Lower leg skin (tissue), 3 donors: ENCODE results near the gene ATR.
"Not testable (repeated sequence)": the region's sequence is repeated elsewhere in the genome, so short reads cannot be mapped to it uniquely, and the experiment has no call there.

Experiments used
- CTCF ChIP-seq, 3 donors: fragments of 450-650 bp; IDR thresholded peaks; one replicate each; pipeline ENCODE4 v1.5.1; 2016; ENCODE audit warnings: antibody characterized with exemption in 3 of 3, mild to moderate bottlenecking in 3 of 3, moderate library complexity in 2 of 3
- POLR2A ChIP-seq, 2 donors: fragments of 450-650 bp; IDR thresholded peaks; one replicate each; pipeline ENCODE4 v1.6.1; 2016 to 2017; ENCODE audit warnings: antibody characterized with exemption in 2 of 2, mild to moderate bottlenecking in 1 of 2, moderate library complexity in 1 of 2

DNA sequence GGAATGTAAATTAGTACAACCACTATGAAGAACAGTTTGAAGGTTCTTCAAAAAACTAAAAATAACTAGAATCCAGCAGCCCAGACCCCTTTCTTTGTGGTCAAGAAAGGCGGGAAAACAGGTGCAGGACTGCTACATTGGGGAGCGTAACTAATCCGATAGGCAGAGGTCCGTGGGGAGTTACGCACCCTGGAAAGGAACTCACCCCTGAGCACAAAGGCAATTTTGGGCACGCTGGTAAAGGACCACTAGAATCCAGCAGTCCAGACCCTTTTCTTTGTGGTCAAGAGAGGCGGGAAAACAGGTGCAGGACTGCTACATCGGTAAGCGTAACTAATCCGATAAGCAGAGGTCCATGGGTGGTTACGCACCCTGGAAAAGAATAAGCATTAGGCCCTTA is 140.4 kb downstream of the ATR start:
- TF ChIP-seq CTCF, POLR2A (IDR thresholded peaks at IDR 0.05): not testable (repeated sequence)
